Neural progenitor cell (in vitro differentiated cells): ENCODE data around the gene PPP2R2C.

Experiments used
- CTCF ChIP-seq: fragments of 200-600 bp; sonication (generic); IDR thresholded peaks from 2 replicates; pipeline ENCODE4 v1.5.1; 2017; ENCODE audit warnings: antibody characterized with exemption, mild to moderate bottlenecking
- EZH2 ChIP-seq: fragments of 200-600 bp; sonication (generic); IDR thresholded peaks from 2 replicates; pipeline ENCODE4 v1.6.1; 2017; ENCODE audit warnings: antibody characterized with exemption, mild to moderate bottlenecking, moderate library complexity
- EZH2phosphoT487 ChIP-seq: fragments of 200-600 bp; sonication (generic); IDR thresholded peaks from 2 replicates; pipeline ENCODE4 v1.6.1; 2017; ENCODE audit warnings: antibody characterized with exemption

DNA sequence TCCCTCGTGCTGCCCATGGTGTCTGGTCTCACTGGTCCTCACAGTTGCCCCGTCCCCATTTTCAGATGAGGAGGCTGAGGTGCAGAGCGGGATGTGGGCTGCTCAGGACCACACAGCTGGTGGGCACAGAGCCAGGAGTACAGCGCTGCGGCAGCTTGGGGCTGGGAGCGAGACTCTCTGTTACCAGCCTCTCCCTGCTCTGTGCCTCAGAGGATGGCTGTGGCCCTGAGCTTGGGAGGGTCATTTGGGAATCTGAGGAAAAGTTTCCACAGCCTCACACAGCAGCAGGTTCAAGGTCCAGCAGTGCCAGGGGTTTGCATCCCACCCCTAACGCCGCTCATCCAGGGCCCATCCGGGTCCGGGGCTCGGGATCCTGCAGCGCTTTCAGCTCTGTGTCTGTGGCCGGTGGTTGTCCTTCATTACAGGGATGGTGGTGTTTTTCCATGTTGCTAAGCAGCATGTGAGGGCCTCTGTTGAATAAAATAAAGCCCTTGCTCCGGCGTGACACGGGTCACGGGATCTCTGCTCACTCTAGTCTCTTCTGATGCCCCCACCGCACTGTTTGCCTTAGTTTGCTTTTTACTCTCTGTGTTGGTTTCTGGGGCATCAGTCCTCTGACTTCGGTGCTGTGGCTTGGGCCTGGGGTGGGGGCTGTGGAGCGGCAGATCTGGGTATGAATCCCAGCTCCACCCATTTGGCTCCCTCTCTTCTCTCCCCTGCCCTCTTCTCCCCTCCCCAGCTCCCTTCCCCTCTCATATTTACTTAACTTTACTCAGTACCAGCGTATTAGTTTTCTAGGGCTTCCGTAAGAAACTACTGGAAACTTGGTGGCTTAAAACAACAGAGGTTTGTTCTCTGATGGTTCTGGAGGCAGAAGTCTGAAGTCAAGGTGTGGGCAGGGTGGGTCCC, 196.3 kb downstream of the PPP2R2C start:
- TF ChIP-seq EZH2 (no peak), EZH2phosphoT487 (no peak), CTCF (no peak)
